IPS-15b (cell line): Measurements from ENCODE around the gene CEACAM7.

ENCODE experiments used
- H3K27me3 ChIP-seq: one replicate; pipeline ENCODE4 v1.6.1; 2013; ENCODE audit warnings: low read length; ENCODE audit not compliant: control insufficient read depth, insufficient read depth
- H3K36me3 ChIP-seq: one replicate; pipeline ENCODE4 v1.6.1; 2013; ENCODE audit warnings: low read length; ENCODE audit not compliant: control insufficient read depth, insufficient read depth
- H3K4me1 ChIP-seq: one replicate; pipeline ENCODE4 v1.6.1; 2013; ENCODE audit warnings: mild to moderate bottlenecking, low read length; ENCODE audit not compliant: control insufficient read depth, insufficient read depth
- H3K4me3 ChIP-seq: one replicate; pipeline ENCODE4 v1.5.1; 2013; ENCODE audit warnings: low read depth, low read length
- H3K9ac ChIP-seq: one replicate; pipeline ENCODE4 v1.6.1; 2013; ENCODE audit warnings: low read depth, mild to moderate bottlenecking, low read length
- H3K9me3 ChIP-seq: one replicate; pipeline ENCODE4 v1.6.1; 2013; ENCODE audit warnings: mild to moderate bottlenecking, low read length; ENCODE audit not compliant: control insufficient read depth, insufficient read depth

The CEACAM7 gene

DNA sequence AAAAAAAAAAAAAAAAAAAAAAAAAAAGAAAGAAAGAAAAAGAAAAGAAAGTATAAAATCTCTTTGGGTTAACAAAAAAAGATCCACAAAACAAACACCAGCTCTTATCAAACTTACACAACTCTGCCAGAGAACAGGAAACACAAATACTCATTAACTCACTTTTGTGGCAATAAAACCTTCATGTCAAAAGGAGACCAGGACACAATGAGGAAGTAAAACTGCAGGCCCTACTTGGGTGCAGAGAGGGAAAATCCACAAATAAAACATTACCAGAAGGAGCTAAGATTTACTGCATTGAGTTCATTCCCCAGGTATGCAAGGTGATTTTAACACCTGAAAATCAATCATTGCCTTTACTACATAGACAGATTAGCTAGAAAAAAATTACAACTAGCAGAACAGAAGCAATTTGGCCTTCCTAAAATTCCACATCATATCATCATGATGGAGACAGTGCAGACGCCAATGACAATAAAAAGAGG lies 10.7 kb upstream of the CEACAM7 start:
- Histone ChIP-seq H3K27me3 (peaks cover 2% of the 10 kb centered on the region), H3K4me1 (no peaks in the 10 kb centered on the region), H3K9ac (no peak overlapping the region), H3K4me3 (no peak overlapping the region), H3K9me3 (no peaks in the 10 kb centered on the region), H3K36me3 (no peaks in the 10 kb centered on the region)

DNA sequence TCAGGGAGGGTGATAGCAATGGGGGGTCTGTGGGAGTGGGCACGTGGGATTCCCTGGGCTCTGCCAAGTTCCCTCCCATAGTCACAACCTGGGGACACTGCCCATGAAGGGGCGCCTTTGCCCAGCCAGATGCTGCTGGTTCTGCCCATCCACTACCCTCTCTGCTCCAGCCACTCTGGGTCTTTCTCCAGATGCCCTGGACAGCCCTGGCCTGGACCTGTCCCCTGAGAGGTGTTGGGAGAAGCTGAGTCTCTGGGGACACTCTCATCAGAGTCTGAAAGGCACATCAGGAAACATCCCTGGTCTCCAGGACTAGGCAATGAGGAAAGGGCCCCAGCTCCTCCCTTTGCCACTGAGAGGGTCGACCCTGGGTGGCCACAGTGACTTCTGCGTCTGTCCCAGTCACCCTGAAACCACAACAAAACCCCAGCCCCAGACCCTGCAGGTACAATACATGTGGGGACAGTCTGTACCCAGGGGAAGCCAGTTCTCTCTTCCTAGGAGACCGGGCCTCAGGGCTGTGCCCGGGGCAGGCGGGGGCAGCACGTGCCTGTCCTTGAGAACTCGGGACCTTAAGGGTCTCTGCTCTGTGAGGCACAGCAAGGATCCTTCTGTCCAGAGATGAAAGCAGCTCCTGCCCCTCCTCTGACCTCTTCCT lies 9.3 kb upstream of the CEACAM7 start:
- Histone ChIP-seq H3K4me1 (no peaks in the 10 kb centered on the region), H3K4me3 (no peak overlapping the region), H3K36me3 (no peaks in the 10 kb centered on the region), H3K9ac (no peak overlapping the region), H3K9me3 (no peaks in the 10 kb centered on the region), H3K27me3 (peaks cover 4% of the 10 kb centered on the region)

DNA sequence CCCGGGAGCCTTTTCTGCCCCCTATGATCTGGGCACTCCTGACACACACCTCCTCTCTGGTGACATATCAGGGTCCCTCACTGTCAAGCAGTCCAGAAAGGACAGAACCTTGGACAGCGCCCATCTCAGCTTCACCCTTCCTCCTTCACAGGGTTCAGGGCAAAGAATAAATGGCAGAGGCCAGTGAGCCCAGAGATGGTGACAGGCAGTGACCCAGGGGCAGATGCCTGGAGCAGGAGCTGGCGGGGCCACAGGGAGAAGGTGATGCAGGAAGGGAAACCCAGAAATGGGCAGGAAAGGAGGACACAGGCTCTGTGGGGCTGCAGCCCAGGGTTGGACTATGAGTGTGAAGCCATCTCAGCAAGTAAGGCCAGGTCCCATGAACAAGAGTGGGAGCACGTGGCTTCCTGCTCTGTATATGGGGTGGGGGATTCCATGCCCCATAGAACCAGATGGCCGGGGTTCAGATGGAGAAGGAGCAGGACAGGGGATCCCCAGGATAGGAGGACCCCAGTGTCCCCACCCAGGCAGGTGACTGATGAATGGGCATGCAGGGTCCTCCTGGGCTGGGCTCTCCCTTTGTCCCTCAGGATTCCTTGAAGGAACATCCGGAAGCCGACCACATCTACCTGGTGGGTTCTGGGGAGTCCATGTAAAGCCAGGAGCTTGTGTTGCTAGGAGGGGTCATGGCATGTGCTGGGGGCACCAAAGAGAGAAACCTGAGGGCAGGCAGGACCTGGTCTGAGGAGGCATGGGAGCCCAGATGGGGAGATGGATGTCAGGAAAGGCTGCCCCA lies 8.5 kb upstream of the CEACAM7 start:
- H3K36me3 ChIP-seq: no peaks in the 10 kb centered on the region
- H3K4me3 ChIP-seq: no peak overlapping the region
- no peak overlapping the region for H3K9ac ChIP-seq
- H3K4me1 ChIP-seq: no peaks in the 10 kb centered on the region
- no peaks in the 10 kb centered on the region for H3K9me3 ChIP-seq
- H3K27me3 ChIP-seq: peaks cover 9% of the 10 kb centered on the region

DNA sequence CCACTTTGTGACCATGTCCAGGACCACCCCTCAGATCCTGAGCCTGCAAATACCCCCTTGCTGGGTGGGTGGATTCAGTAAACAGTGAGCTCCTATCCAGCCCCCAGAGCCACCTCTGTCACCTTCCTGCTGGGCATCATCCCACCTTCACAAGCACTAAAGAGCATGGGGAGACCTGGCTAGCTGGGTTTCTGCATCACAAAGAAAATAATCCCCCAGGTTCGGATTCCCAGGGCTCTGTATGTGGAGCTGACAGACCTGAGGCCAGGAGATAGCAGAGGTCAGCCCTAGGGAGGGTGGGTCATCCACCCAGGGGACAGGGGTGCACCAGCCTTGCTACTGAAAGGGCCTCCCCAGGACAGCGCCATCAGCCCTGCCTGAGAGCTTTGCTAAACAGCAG lies 7.7 kb upstream of the CEACAM7 start:
- Histone ChIP-seq H3K4me1 (peaks cover 2% of the 10 kb centered on the region), H3K9me3 (no peaks in the 10 kb centered on the region), H3K9ac (no peak overlapping the region), H3K4me3 (no peak overlapping the region), H3K36me3 (no peaks in the 10 kb centered on the region), H3K27me3 (peaks cover 11% of the 10 kb centered on the region)

- H3K4me3 ChIP-seq: no peak overlapping the region
- peaks cover 2% of the 10 kb centered on the region for H3K4me1 ChIP-seq
- peaks cover 11% of the 10 kb centered on the region for H3K27me3 ChIP-seq
- H3K9me3 ChIP-seq: no peaks in the 10 kb centered on the region
- H3K9ac ChIP-seq: no peak overlapping the region
- H3K36me3 ChIP-seq: no peaks in the 10 kb centered on the region
These were observed 7.0 kb upstream of the CEACAM7 start for GRCh38 chr19:41694831-41695635.

GRCh38 chr19:41694196-41694595 lies 6.1 kb upstream of the CEACAM7 start:
- Histone ChIP-seq H3K9ac (no peak overlapping the region), H3K27me3 (peaks cover 11% of the 10 kb centered on the region), H3K36me3 (no peaks in the 10 kb centered on the region), H3K4me1 (peaks cover 2% of the 10 kb centered on the region), H3K4me3 (no peak overlapping the region), H3K9me3 (no peaks in the 10 kb centered on the region)

- Histone ChIP-seq H3K36me3 (no peaks in the 10 kb centered on the region), H3K27me3 (peaks cover 11% of the 10 kb centered on the region), H3K4me3 (peak overlapping the region; percentile 26), H3K9me3 (no peaks in the 10 kb centered on the region), H3K4me1 (peaks cover 2% of the 10 kb centered on the region), H3K9ac (no peak overlapping the region)
These were observed 3.3 kb upstream of the CEACAM7 start for GRCh38 chr19:41691268-41691970.

DNA sequence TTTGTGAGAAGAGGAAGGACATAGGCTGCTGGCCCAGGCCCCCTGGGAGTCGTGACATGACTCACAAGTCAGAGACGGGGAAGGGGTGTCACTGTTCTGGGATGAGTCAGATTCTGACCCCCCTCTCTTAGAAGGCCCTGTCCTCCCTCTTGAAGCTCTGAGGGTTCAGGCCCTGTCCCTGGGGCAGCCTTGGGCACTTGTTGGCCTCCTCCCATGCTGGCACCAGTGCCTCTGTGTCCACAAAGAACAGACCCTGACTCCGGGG lies 2.7 kb upstream of the CEACAM7 start:
- Histone ChIP-seq H3K4me1 (peaks cover 2% of the 10 kb centered on the region), H3K9me3 (no peaks in the 10 kb centered on the region), H3K9ac (no peak overlapping the region), H3K36me3 (no peaks in the 10 kb centered on the region), H3K27me3 (peaks cover 11% of the 10 kb centered on the region), H3K4me3 (no peak overlapping the region)

DNA sequence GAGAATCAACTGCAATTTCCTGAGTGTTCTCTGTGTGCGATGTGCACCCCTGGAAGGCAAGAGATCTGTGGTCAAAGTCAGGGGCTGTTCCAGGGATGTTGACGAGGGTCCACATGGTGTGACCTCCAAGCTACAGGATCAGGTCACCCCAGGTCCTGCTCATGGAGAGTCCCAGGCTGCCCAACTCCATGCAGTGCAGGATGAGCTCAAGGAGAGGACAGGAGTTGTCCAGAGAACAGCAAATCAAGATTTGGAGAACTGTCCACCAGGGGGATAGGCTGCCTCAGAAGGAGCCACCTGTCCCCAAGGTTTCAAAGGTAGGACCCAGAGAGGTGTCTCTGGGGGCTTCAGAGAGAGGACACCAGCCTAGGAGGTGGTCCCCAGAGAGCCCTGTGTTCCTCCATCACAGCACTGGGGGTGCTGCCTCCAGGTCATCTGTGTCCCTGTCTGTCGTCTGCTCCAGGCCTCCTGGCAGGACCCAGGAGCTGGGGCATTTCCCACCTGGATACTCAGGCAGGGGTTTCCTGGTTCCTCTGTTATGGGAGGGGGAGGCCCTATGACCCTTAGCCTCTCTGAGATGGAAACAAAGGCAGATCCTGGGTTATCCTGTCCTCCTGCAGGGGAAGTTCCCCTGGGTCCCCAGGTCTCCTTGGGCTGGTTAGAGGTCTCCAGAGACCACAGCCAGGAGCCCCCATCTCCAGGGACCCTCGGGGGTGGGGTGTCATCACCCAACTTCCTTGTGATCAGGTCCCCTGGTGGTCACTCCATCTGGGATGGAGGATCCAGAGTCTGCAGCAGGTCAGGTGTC lies 2.1 kb upstream of the CEACAM7 start:
- no peak overlapping the region for H3K9ac ChIP-seq

GRCh38 chr19:41688687-41689086 lies 617 bp upstream of the CEACAM7 start:
- H3K36me3 ChIP-seq: no peaks in the 10 kb centered on the region
- peaks cover 2% of the 10 kb centered on the region for H3K4me1 ChIP-seq
- H3K4me3 ChIP-seq: no peak overlapping the region
- H3K27me3 ChIP-seq: peaks cover 10% of the 10 kb centered on the region
- H3K9ac ChIP-seq: no peak overlapping the region
- H3K9me3 ChIP-seq: no peaks in the 10 kb centered on the region

More for the DNA sequence above, 2.1 kb upstream of the CEACAM7 start:
- Histone ChIP-seq H3K9me3 (no peaks in the 10 kb centered on the region), H3K4me1 (peaks cover 2% of the 10 kb centered on the region), H3K36me3 (no peaks in the 10 kb centered on the region), H3K27me3 (peaks cover 11% of the 10 kb centered on the region), H3K4me3 (no peak overlapping the region)

DNA sequence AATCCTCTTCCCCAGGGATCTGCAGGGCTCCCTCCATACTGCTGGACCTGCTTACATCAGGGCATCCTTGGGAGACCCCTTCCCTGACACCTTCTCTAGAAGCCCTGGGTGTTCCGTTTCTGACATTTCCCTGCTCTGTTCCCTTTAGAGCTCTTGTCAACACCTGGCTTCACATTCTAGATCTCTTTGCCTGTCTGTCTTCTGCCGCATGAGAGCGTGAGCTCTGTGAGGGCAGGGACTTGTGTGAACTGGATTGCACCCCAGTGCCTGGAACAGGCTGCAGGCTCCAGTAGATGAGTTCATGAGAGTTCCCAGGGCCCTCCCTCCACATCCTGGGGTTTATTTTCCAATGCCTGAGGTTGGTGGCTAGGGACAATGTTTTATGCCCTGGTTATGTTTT lies 651 bp downstream of the CEACAM7 start:
- peaks cover 9% of the 10 kb centered on the region for H3K27me3 ChIP-seq
- no peaks in the 10 kb centered on the region for H3K9me3 ChIP-seq
- H3K4me1 ChIP-seq: peaks cover 2% of the 10 kb centered on the region
- no peak overlapping the region for H3K9ac ChIP-seq
- no peak overlapping the region for H3K4me3 ChIP-seq
- H3K36me3 ChIP-seq: no peaks in the 10 kb centered on the region
